H1 (cell line): Measurements from ENCODE around the gene TAB3. TPM values are rescaled to one million over a fixed set of nuclear protein-coding genes. Genes with fewer than 3 reads are reported as not detected.

Experiments
- CTCF ChIA-PET: fragments of 300-600 bp; sonication (Branson Sonifier 250); formaldehyde crosslinking; loops from one replicate; lab custom pipeline; 2021; ENCODE audit not compliant: partially characterized antibody; lab: Charles Lee
- POLR2A ChIA-PET: fragments of 300-600 bp; sonication (Branson Sonifier 250); formaldehyde crosslinking; loops from one replicate; lab custom pipeline; 2021; ENCODE audit warnings: inconsistent platforms; ENCODE audit not compliant: partially characterized antibody; lab: Charles Lee
- DNase-seq, 2 experiments: peaks; one replicate each; pipeline versions ENCODE4 v3.0.0 to v3.0.0-alpha.2; 2010 to 2022; ENCODE audit warnings: low spot score in 2 of 2, low read depth in 1 of 2, mixed read lengths in 1 of 2
- FAIRE-seq: peaks from 2 replicates; lab custom pipeline; 2011; peaks lifted over from hg19 to GRCh38; lab: Jason Lieb, UNC
- H2AFZ ChIP-seq: 2 replicates; pipeline ENCODE4 v1.8.1; 2012; ENCODE audit warnings: low read length, inconsistent platforms
- H2AK5ac ChIP-seq: 2 replicates; pipeline ENCODE4 v1.6.1; 2013; ENCODE audit warnings: low read depth, low read length
- H2BK120ac ChIP-seq: replicated peaks from 2 replicates; pipeline ENCODE3; 2013; ENCODE audit warnings: low read depth, low read length, inconsistent platforms
- H2BK12ac ChIP-seq: 2 replicates; pipeline ENCODE4 v1.6.1; 2013; ENCODE audit warnings: low read depth, low read length
- H2BK15ac ChIP-seq: 2 replicates; pipeline ENCODE4 v1.6.1; 2013; ENCODE audit warnings: low read length
- H2BK20ac ChIP-seq: 2 replicates; pipeline ENCODE4 v1.6.1; 2013; ENCODE audit warnings: low read length
- H2BK5ac ChIP-seq: 2 replicates; pipeline ENCODE4 v1.6.1; 2013; ENCODE audit warnings: low read depth, low read length
- H3K14ac ChIP-seq: 2 replicates; pipeline ENCODE4 v1.6.1; 2013; ENCODE audit warnings: inconsistent platforms; ENCODE audit not compliant: insufficient read length
- H3K18ac ChIP-seq: 2 replicates; pipeline ENCODE4 v1.6.1; 2013; ENCODE audit warnings: low read length; ENCODE audit errors: extremely low read depth
- H3K23ac ChIP-seq: 2 replicates; pipeline ENCODE4 v1.6.1; 2013; ENCODE audit warnings: inconsistent platforms; ENCODE audit not compliant: insufficient read length
- H3K23me2 ChIP-seq: 2 replicates; pipeline ENCODE4 v1.6.1; 2013; ENCODE audit warnings: low read depth, low read length
- H3K27ac ChIP-seq: 2 replicates; pipeline ENCODE4 v1.6.1; 2011; ENCODE audit warnings: low read depth, low read length, inconsistent platforms
- H3K27me3 ChIP-seq, 4 experiments: replicated peaks in 1 of 4; 1 replicate in 1 of 4; 2 replicates in 3 of 4; pipeline versions ENCODE4 v1.6.1 to v1.8.1; 2011 to 2013; ENCODE audit warnings: low read length in 3 of 4, mild to moderate bottlenecking in 3 of 4, inconsistent platforms in 2 of 4, mixed read lengths in 2 of 4, moderate library complexity in 1 of 4; ENCODE audit not compliant: control insufficient read depth in 3 of 4, insufficient read depth in 3 of 4; ENCODE audit errors: extremely low read depth in 1 of 4
- H3K36me3 ChIP-seq, 4 experiments: 2 replicates each; pipeline versions ENCODE4 v1.6.1 to v1.8.1; 2011 to 2013; ENCODE audit warnings: mild to moderate bottlenecking in 4 of 4, low read length in 3 of 4, moderate library complexity in 2 of 4, control low read depth in 1 of 4, inconsistent platforms in 1 of 4; ENCODE audit not compliant: insufficient read depth in 4 of 4, control insufficient read depth in 2 of 4
- H3K4ac ChIP-seq: replicated peaks from 2 replicates; pipeline ENCODE3; 2013; ENCODE audit warnings: low read length, low read depth, mixed read lengths, inconsistent platforms; ENCODE audit not compliant: insufficient read length
- H3K4me1 ChIP-seq, 4 experiments: replicated peaks in 1 of 4; 1 replicate in 1 of 4; 2 replicates in 3 of 4; pipeline versions ENCODE4 v1.6.1 to v1.8.1; 2011 to 2013; ENCODE audit warnings: low read length in 3 of 4, inconsistent platforms in 2 of 4, mixed read lengths in 1 of 4; ENCODE audit not compliant: insufficient read depth in 4 of 4, control insufficient read depth in 3 of 4
- H3K4me2 ChIP-seq, 2 experiments: 2 replicates each; pipeline versions ENCODE4 v1.6.1 to v1.8.1; 2011 to 2013; ENCODE audit warnings: low read depth in 2 of 2, low read length in 2 of 2, control low read depth in 1 of 2, inconsistent platforms in 1 of 2, mild to moderate bottlenecking in 1 of 2; ENCODE audit not compliant: insufficient read depth in 1 of 2
- H3K4me3 ChIP-seq, 4 experiments: fragments of 200-600, 300-600 bp in 1 of 4; sonication (generic), shearing (Covaris generic), sonication (Bioruptor Twin) in 1 of 4; 2 replicates each; pipeline versions ENCODE4 v1.5.1 to v1.8.1; 2011 to 2016; ENCODE audit warnings: low read length in 4 of 4, low read depth in 3 of 4, control low read depth in 2 of 4, inconsistent platforms in 2 of 4, mild to moderate bottlenecking in 2 of 4, mixed read lengths in 1 of 4, moderate library complexity in 1 of 4; ENCODE audit not compliant: insufficient read depth in 2 of 4; ENCODE audit errors: extremely low read depth in 1 of 4
- H3K56ac ChIP-seq: replicated peaks from 2 replicates; pipeline ENCODE3; 2013; ENCODE audit warnings: low read depth, mild to moderate bottlenecking, mixed read lengths, low read length, inconsistent platforms; ENCODE audit not compliant: insufficient read length
- H3K79me1 ChIP-seq: 2 replicates; pipeline ENCODE4 v1.6.1; 2013; ENCODE audit warnings: low read depth, low read length, control low read depth
- H3K79me2 ChIP-seq, 2 experiments: 2 replicates each; pipeline versions ENCODE4 v1.6.1 to v1.8.1; 2012 to 2013; ENCODE audit warnings: low read length in 2 of 2, mild to moderate bottlenecking in 2 of 2, inconsistent platforms in 1 of 2; ENCODE audit not compliant: insufficient read depth in 2 of 2, control insufficient read depth in 1 of 2
- H3K9ac ChIP-seq, 4 experiments: replicated peaks in 1 of 4; 1 replicate in 1 of 4; 2 replicates in 3 of 4; pipeline versions ENCODE4 v1.6.1 to v1.8.1; 2011 to 2013; ENCODE audit warnings: low read depth in 3 of 4, low read length in 3 of 4, control low read depth in 2 of 4, mild to moderate bottlenecking in 2 of 4, moderate library complexity in 2 of 4, inconsistent platforms in 1 of 4; ENCODE audit errors: extremely low read depth in 1 of 4
- H3K9me3 ChIP-seq, 2 experiments: 2 replicates each; pipeline versions ENCODE4 v1.6.1 to v1.8.1; 2012 to 2013; ENCODE audit warnings: mild to moderate bottlenecking in 2 of 2, moderate library complexity in 2 of 2, control low read depth in 1 of 2, inconsistent platforms in 1 of 2, low read depth in 1 of 2, low read length in 1 of 2, mixed read lengths in 1 of 2; ENCODE audit not compliant: insufficient read depth in 2 of 2
- H4K20me1 ChIP-seq, 2 experiments: replicated peaks in 1 of 2; 2 replicates each; pipeline versions ENCODE3 to v1.8.1; 2011 to 2013; ENCODE audit warnings: inconsistent platforms in 2 of 2, low read length in 2 of 2, mild to moderate bottlenecking in 1 of 2; ENCODE audit not compliant: insufficient read depth in 2 of 2, control insufficient read depth in 1 of 2
- H4K5ac ChIP-seq: 2 replicates; pipeline ENCODE4 v1.6.1; 2013; ENCODE audit warnings: low read length, low read depth, mixed read lengths, inconsistent platforms; ENCODE audit not compliant: insufficient read length
- H4K8ac ChIP-seq: 2 replicates; pipeline ENCODE4 v1.8.0; 2013; ENCODE audit warnings: mild to moderate bottlenecking, moderate library complexity, low read length, inconsistent platforms; ENCODE audit not compliant: insufficient read depth; ENCODE audit errors: extremely low read depth
- H4K91ac ChIP-seq: replicated peaks from 2 replicates; pipeline ENCODE3; 2013; ENCODE audit warnings: low read length, mixed read lengths, inconsistent platforms; ENCODE audit not compliant: insufficient read length
- ATF3 ChIP-seq: IDR thresholded peaks from 2 replicates; pipeline ENCODE4 v1.6.1; 2011; ENCODE audit warnings: low read depth, mild to moderate bottlenecking, low read length; ENCODE audit not compliant: insufficient read depth
- BACH1 ChIP-seq: IDR thresholded peaks from 2 replicates; pipeline ENCODE4 v1.6.1; 2012; ENCODE audit warnings: low read length, improper control_type of control experiment
- BCL11A ChIP-seq, 2 experiments: IDR thresholded peaks; one replicate each; pipeline ENCODE4 v1.6.1; 2011; ENCODE audit warnings: low read depth in 2 of 2, low read length in 2 of 2, mild to moderate bottlenecking in 2 of 2
- CBX5 ChIP-seq: fragments of 300-800, 300-1000 bp; sonication (generic); IDR thresholded peaks from 2 replicates; pipeline ENCODE4 v1.7.1; 2016; ENCODE audit warnings: antibody characterized with exemption, low read length, low read depth
- CBX8 ChIP-seq: fragments of 300-800, 300-1000 bp; sonication (generic); IDR thresholded peaks from 2 replicates; pipeline ENCODE4 v1.7.1; 2016; ENCODE audit warnings: low read depth, low read length, borderline replicate concordance
- CHD1 ChIP-seq: IDR thresholded peaks from 2 replicates; pipeline ENCODE4 v1.6.1; 2012; ENCODE audit warnings: low read depth, low read length, improper control_type of control experiment
- CTBP2 ChIP-seq: IDR thresholded peaks from 2 replicates; pipeline ENCODE4 v1.7.0; 2011; ENCODE audit warnings: borderline replicate concordance, mild to moderate bottlenecking, moderate library complexity, mixed read lengths, low read length; ENCODE audit not compliant: insufficient read depth, insufficient read length
- HDAC6 ChIP-seq: IDR thresholded peaks from one replicate; pipeline ENCODE4 v1.7.1; 2012; ENCODE audit warnings: low read depth, mild to moderate bottlenecking, inconsistent platforms, low read length, moderate library complexity
- PHF8 ChIP-seq: fragments of 200-600 bp; sonication (generic); conservative IDR thresholded peaks from 2 replicates; pipeline ENCODE4 v1.7.1; 2012; ENCODE audit warnings: low read depth, mild to moderate bottlenecking, inconsistent platforms, low read length, moderate library complexity
- POU5F1 ChIP-seq: IDR thresholded peaks from 2 replicates; pipeline ENCODE4 v1.6.1; 2011; ENCODE audit warnings: low read depth, mild to moderate bottlenecking, low read length, moderate library complexity
- RBBP5 ChIP-seq: IDR thresholded peaks from 2 replicates; pipeline ENCODE4 v1.7.1; 2012; ENCODE audit warnings: low read depth, mild to moderate bottlenecking, inconsistent platforms, low read length, moderate library complexity, borderline replicate concordance
- SAP30 ChIP-seq: fragments of 300-600 bp; sonication (generic); IDR thresholded peaks from 2 replicates; pipeline ENCODE4 v1.7.1; 2012; ENCODE audit warnings: low read length, moderate library complexity, mild to moderate bottlenecking, inconsistent platforms; ENCODE audit not compliant: insufficient read depth, insufficient replicate concordance
- SIRT6 ChIP-seq: IDR thresholded peaks from one replicate; pipeline ENCODE4 v1.7.1; 2012; ENCODE audit warnings: low read length, inconsistent platforms
- TBP ChIP-seq: IDR thresholded peaks from 2 replicates; pipeline ENCODE4 v1.6.1; 2011; ENCODE audit warnings: low read depth, low read length, improper control_type of control experiment
- TEAD4 ChIP-seq: IDR thresholded peaks from 2 replicates; pipeline ENCODE4 v1.6.1; 2012; ENCODE audit warnings: low read depth, low read length, inconsistent platforms, mixed read lengths
- WGBS, 2 experiments: shearing (Covaris generic) in 1 of 2; methylation state at CpG; one replicate each; pipeline versions ENCODE4 v1.1.6 to v1.1.7; 2013 to 2015; ENCODE audit warnings: low lambda C conversion rate in 2 of 2, mixed read lengths in 2 of 2, inconsistent platforms in 1 of 2, low coverage in 1 of 2, missing lambda C conversion rate in 1 of 2; ENCODE audit not compliant: insufficient replicate concordance in 2 of 2, insufficient coverage in 1 of 2, insufficient read length in 1 of 2; ENCODE audit errors: extremely low coverage in 1 of 2, missing lambda C conversion rate in 1 of 2; 5-methylcytosine and 5-hydroxymethylcytosine counted together
- polyA plus RNA-seq, 7 experiments: library from polyadenylated mRNA; depleted of rRNA in 3 of 7; stranded (reverse) in 5 of 7; unstranded in 2 of 7; fragments of >200 nt in 5 of 7; fragments of 200-250 nt in 2 of 7; gene quantifications; 1 replicate in 5 of 7; 2 replicates in 1 of 7; 4 replicates in 1 of 7; pipeline versions ENCODE4 v1.2.1 to v1.2.3, GENCODE V29; 2011 to 2013; ENCODE audit warnings: missing spikeins in 2 of 7, mixed read lengths in 2 of 7
- total RNA-seq: library from RNA; stranded (reverse); fragmentation: NEBNext Ultra II Directional; extraction: Animal tissue kit (Norgen Biotek cat#: 25700); gene quantifications from 2 replicates; pipeline ENCODE4 v1.2.1, GENCODE V29; 2021

The TAB3 gene
- total and polyA plus RNA-seq, 2 of the 8 experiments (the other 6 are each of a cell fraction or from before 2014, with no cell fraction given), result 12.7 to 12.9 TPM

GRCh38 chrX:30885136-30885535, 3.9 kb downstream of the TAB3 start:
- H3K36me3 ChIP-seq, result no peaks in the 10 kb centered on the region
- no peak overlapping the region for H3K56ac ChIP-seq
- no peaks in the 10 kb centered on the region for H3K79me1 ChIP-seq
- H4K91ac ChIP-seq, result no peak overlapping the region
- H3K18ac ChIP-seq, result no peak overlapping the region
- TF ChIP-seq CBX5, result no peak
- TF ChIP-seq HDAC6, result no peak
- TF ChIP-seq CHD1, result no peak
- no peak for TF ChIP-seq RBBP5
- TF ChIP-seq PHF8, result no peak
- TF ChIP-seq POU5F1, result no peak
- TF ChIP-seq BACH1, result no peak
- TF ChIP-seq BCL11A (IDR thresholded peaks at IDR 0.05; ENCODE audit: low read depth in 2 of 2, low read length in 2 of 2), result no peak
- no peak for TF ChIP-seq TEAD4
- TF ChIP-seq CBX8, result no peak
- TF ChIP-seq CTBP2, result no peak
- no peak for TF ChIP-seq ATF3
- no peak for TF ChIP-seq SAP30
- TF ChIP-seq SIRT6, result no peak
- TF ChIP-seq TBP, result no peak
- H3K23ac ChIP-seq, result no peak overlapping the region
- FAIRE-seq (no peak), DNase-seq (no peak)
- ChIA-PET POLR2A (no interaction called here), CTCF (no interaction called here)
- H3K14ac ChIP-seq, result no peak overlapping the region
- no peak overlapping the region for H3K4me2 ChIP-seq
- no peak overlapping the region for H2BK12ac ChIP-seq
- peaks cover 0 to 63% of the 10 kb centered on the region in 2 experiments; a peak in 2 of 4 replicates for H3K79me2 ChIP-seq
- H4K20me1 ChIP-seq, result no peaks in the 10 kb centered on the region
- H4K5ac ChIP-seq, result no peak overlapping the region
- no peak overlapping the region for H4K8ac ChIP-seq
- no peak overlapping the region for H2BK120ac ChIP-seq
- H3K4me1 ChIP-seq, result no peaks in the 10 kb centered on the region
- H3K23me2 ChIP-seq, result peaks cover 2% of the 10 kb centered on the region; the same call in 1 of the 2 replicates
- H3K27me3 ChIP-seq, result no peaks in the 10 kb centered on the region
- H3K4me3 ChIP-seq, result no peak overlapping the region
- WGBS, 2 experiments, result 89% methylated on average over 2 of the region's 2 CpGs; no CpG with 5 or more reads in 1 of the 2 experiments
- no peak overlapping the region for H2BK20ac ChIP-seq
- no peak overlapping the region for H3K4ac ChIP-seq
- no peak overlapping the region for H2AFZ ChIP-seq
- H3K9ac ChIP-seq, result no peak overlapping the region
- H2BK5ac ChIP-seq, result no peak overlapping the region
- no peaks in the 10 kb centered on the region for H3K9me3 ChIP-seq
- no peak overlapping the region for H2BK15ac ChIP-seq
- no peak overlapping the region for H3K27ac ChIP-seq
- H2AK5ac ChIP-seq, result no peak overlapping the region
